Measurements from ENCODE around the gene SETD4. TPM values are rescaled to one million over a fixed set of nuclear protein-coding genes. Genes with fewer than 3 reads are reported as not detected.

The SETD4 gene
- total RNA-seq, 1 experiment from 2014 or later = 12.5 TPM

GRCh38 chr21:36079010-36079649 is 18.8 kb upstream of the SETD4 start:
- Histone ChIP-seq H3K9ac (ENCODE audit: low read length) (no peak overlapping the region), H4K20me1 (ENCODE audit: low read length) (no peaks in the 10 kb centered on the region), H3K4me2 (ENCODE audit: low read length) (no peak overlapping the region), H2AFZ (ENCODE audit: low read length) (no peak overlapping the region), H3K36me3 (ENCODE audit: low read depth, low read length) (no peaks in the 10 kb centered on the region), H3K9me3 (ENCODE audit: low read length) (no peaks in the 10 kb centered on the region), H3K4me1 (ENCODE audit: insufficient read depth, low read length) (peaks cover 5% of the 10 kb centered on the region; the same call in 1 of the 2 replicates), H3K9me2 (replicated peaks; ENCODE audit: low read length) (no peaks in the 10 kb centered on the region), H3K4me3 (ENCODE audit: low read length) (no peak overlapping the region), H3F3A (ENCODE audit: low read length, unreplicated experiment) (no peaks in the 10 kb centered on the region), H3K27ac (ENCODE audit: low read length) (no peak overlapping the region), H3K27me3 (ENCODE audit: low read length) (no peaks in the 10 kb centered on the region), H3K79me2 (ENCODE audit: low read length) (no peaks in the 10 kb centered on the region)
- ATAC-seq (no peak), DNase-seq (no peak)
- ChIA-PET POLR2A (ENCODE audit: unreplicated experiment) (no interaction called here), CTCF (no interaction called here)
- no TSS peak for BruUV-seq (replicated peaks)
- TF ChIP-seq EZH2 (IDR thresholded peaks at IDR 0.05; ENCODE audit: low read length, unreplicated experiment) (no peak), EZH2phosphoT487 (IDR thresholded peaks at IDR 0.05; ENCODE audit: borderline replicate concordance, low read length) (no peak), CTCF (conservative IDR thresholded peaks at IDR 0.05; ENCODE audit: low read depth, low read length) (no peak)
- intact Hi-C loops (cut with micrococcal nuclease) = no loop called here

GRCh38 chr21:36077758-36078157 is 17.4 kb upstream of the SETD4 start:
- Histone ChIP-seq H3K4me1 (ENCODE audit: insufficient read depth, low read length) (peaks cover 5% of the 10 kb centered on the region; the same call in 1 of the 2 replicates), H4K20me1 (ENCODE audit: low read length) (no peaks in the 10 kb centered on the region), H3K9me3 (ENCODE audit: low read length) (no peaks in the 10 kb centered on the region), H2AFZ (ENCODE audit: low read length) (no peak overlapping the region), H3K4me2 (ENCODE audit: low read length) (no peak overlapping the region), H3K27ac (ENCODE audit: low read length) (no peak overlapping the region), H3K9me2 (replicated peaks; ENCODE audit: low read length) (no peaks in the 10 kb centered on the region), H3K36me3 (ENCODE audit: low read depth, low read length) (no peaks in the 10 kb centered on the region), H3K9ac (ENCODE audit: low read length) (no peak overlapping the region), H3K27me3 (ENCODE audit: low read length) (no peaks in the 10 kb centered on the region), H3F3A (ENCODE audit: low read length, unreplicated experiment) (no peaks in the 10 kb centered on the region), H3K4me3 (ENCODE audit: low read length) (no peak overlapping the region), H3K79me2 (ENCODE audit: low read length) (no peaks in the 10 kb centered on the region)
- DNase-seq = no peak
- no TSS peak for BruUV-seq (replicated peaks)
- ChIA-PET CTCF (interaction anchor here (0.5 kb wide), 1 partner anchor 308 kb away, joined by 3 read pairs; no protein-coding TSS in a partner anchor), POLR2A (ENCODE audit: unreplicated experiment) (no interaction called here)
- no peak for ATAC-seq
- TF ChIP-seq EZH2phosphoT487 (IDR thresholded peaks at IDR 0.05; ENCODE audit: borderline replicate concordance, low read length) (no peak), CTCF (conservative IDR thresholded peaks at IDR 0.05; ENCODE audit: low read depth, low read length) (no peak), EZH2 (IDR thresholded peaks at IDR 0.05; ENCODE audit: low read length, unreplicated experiment) (no peak)
- intact Hi-C loops (cut with micrococcal nuclease) = no loop called here

GRCh38 chr21:36076878-36077655 is 16.7 kb upstream of the SETD4 start:
- Histone ChIP-seq H3K4me1 (ENCODE audit: insufficient read depth, low read length) (peaks cover 10% of the 10 kb centered on the region; the same call in 1 of the 2 replicates), H3K9me3 (ENCODE audit: low read length) (no peaks in the 10 kb centered on the region), H3K4me3 (ENCODE audit: low read length) (no peak overlapping the region), H2AFZ (ENCODE audit: low read length) (no peak overlapping the region), H3F3A (ENCODE audit: low read length, unreplicated experiment) (no peaks in the 10 kb centered on the region), H3K27me3 (ENCODE audit: low read length) (no peaks in the 10 kb centered on the region), H3K27ac (ENCODE audit: low read length) (no peak overlapping the region), H3K9me2 (replicated peaks; ENCODE audit: low read length) (no peaks in the 10 kb centered on the region), H3K4me2 (ENCODE audit: low read length) (no peak overlapping the region), H4K20me1 (ENCODE audit: low read length) (no peaks in the 10 kb centered on the region), H3K79me2 (ENCODE audit: low read length) (peaks cover 5% of the 10 kb centered on the region), H3K9ac (ENCODE audit: low read length) (no peak overlapping the region), H3K36me3 (ENCODE audit: low read depth, low read length) (peaks cover 6% of the 10 kb centered on the region)
- BruUV-seq (replicated peaks) = no TSS peak
- DNase-seq (no peak), ATAC-seq (no peak)
- TF ChIP-seq EZH2phosphoT487 (IDR thresholded peaks at IDR 0.05; ENCODE audit: borderline replicate concordance, low read length) (no peak), CTCF (conservative IDR thresholded peaks at IDR 0.05; ENCODE audit: low read depth, low read length) (no peak), EZH2 (IDR thresholded peaks at IDR 0.05; ENCODE audit: low read length, unreplicated experiment) (no peak)
- ChIA-PET POLR2A (ENCODE audit: unreplicated experiment) (no interaction called here), CTCF (no interaction called here)
- intact Hi-C loops (cut with micrococcal nuclease) = no loop called here
